Activated naive CD4-positive, alpha-beta T cell treated with anti-CD3 and anti-CD28 coated beads, Interleukin-2, amount 10 ng/mL, durations not matched to agents 7 days and 5 days (primary cell): ENCODE data around the gene BPIFB4.

Experiments
- CTCF ChIA-PET: fragments of 350-600 bp; sonication (Branson Sonifier 250); formaldehyde crosslinking; loops from one replicate; lab custom pipeline; 2021; ENCODE audit warnings: antibody characterized with exemption; lab: Charles Lee
- DNase-seq: peaks from one replicate; pipeline ENCODE4 v3.0.0-alpha.2; 2020
- H3K27ac Mint-ChIP-seq: one replicate; pipeline ENCODE4 v1.8.0; 2021; ENCODE audit warnings: mild to moderate bottlenecking, moderate library complexity, mixed read lengths
- H3K27me3 Mint-ChIP-seq: one replicate; pipeline ENCODE4 v1.8.0; 2021; ENCODE audit warnings: mild to moderate bottlenecking, mixed read lengths
- H3K36me3 Mint-ChIP-seq: one replicate; pipeline ENCODE4 v1.8.0; 2021; ENCODE audit warnings: mixed read lengths
- H3K4me1 Mint-ChIP-seq: one replicate; pipeline ENCODE4 v1.8.0; 2021; ENCODE audit warnings: mixed read lengths
- H3K4me3 Mint-ChIP-seq: one replicate; pipeline ENCODE4 v1.8.0; 2021; ENCODE audit warnings: mild to moderate bottlenecking, moderate library complexity, mixed read lengths
- H3K9me3 Mint-ChIP-seq: one replicate; pipeline ENCODE4 v1.8.0; 2021; ENCODE audit warnings: mixed read lengths

The BPIFB4 gene

GRCh38 chr20:33068251-33068939, 11.0 kb upstream of the BPIFB4 start:
- Mint-ChIP-seq H3K27me3 (peaks cover 3% of the 10 kb centered on the region), H3K9me3 (no peaks in the 10 kb centered on the region), H3K4me1 (no peaks in the 10 kb centered on the region), H3K27ac (no peak overlapping the region), H3K4me3 (no peak overlapping the region), H3K36me3 (no peaks in the 10 kb centered on the region)
- DNase-seq, result no peak
- CTCF ChIA-PET, result no interaction called here

GRCh38 chr20:33069673-33070072, 9.8 kb upstream of the BPIFB4 start:
- no peaks in the 10 kb centered on the region for H3K36me3 Mint-ChIP-seq
- CTCF ChIA-PET, result no interaction called here
- no peaks in the 10 kb centered on the region for H3K9me3 Mint-ChIP-seq
- H3K4me1 Mint-ChIP-seq, result no peaks in the 10 kb centered on the region
- no peak for DNase-seq
- peaks cover 3% of the 10 kb centered on the region for H3K27me3 Mint-ChIP-seq
- H3K4me3 Mint-ChIP-seq, result no peak overlapping the region
- no peak overlapping the region for H3K27ac Mint-ChIP-seq

GRCh38 chr20:33070111-33071053, 9.1 kb upstream of the BPIFB4 start:
- CTCF ChIA-PET, result no interaction called here
- Mint-ChIP-seq H3K9me3 (no peaks in the 10 kb centered on the region), H3K4me3 (no peak overlapping the region), H3K36me3 (no peaks in the 10 kb centered on the region), H3K4me1 (no peaks in the 10 kb centered on the region), H3K27ac (no peak overlapping the region), H3K27me3 (peaks cover 2% of the 10 kb centered on the region)
- DNase-seq, result no peak

- no peak for DNase-seq
- CTCF ChIA-PET, result no interaction called here
- Mint-ChIP-seq H3K36me3 (no peaks in the 10 kb centered on the region), H3K27ac (no peak overlapping the region), H3K27me3 (no peaks in the 10 kb centered on the region), H3K4me3 (no peak overlapping the region), H3K4me1 (no peaks in the 10 kb centered on the region), H3K9me3 (no peaks in the 10 kb centered on the region)
Observed at GRCh38 chr20:33071198-33071597, 8.2 kb upstream of the BPIFB4 start.

- no peak for DNase-seq
- Mint-ChIP-seq H3K4me1 (no peaks in the 10 kb centered on the region), H3K4me3 (no peak overlapping the region), H3K27ac (no peak overlapping the region), H3K9me3 (no peaks in the 10 kb centered on the region), H3K36me3 (no peaks in the 10 kb centered on the region), H3K27me3 (no peaks in the 10 kb centered on the region)
- CTCF ChIA-PET, result no interaction called here
Observed at GRCh38 chr20:33072362-33072761, 7.1 kb upstream of the BPIFB4 start.

GRCh38 chr20:33072813-33073212, 6.6 kb upstream of the BPIFB4 start:
- CTCF ChIA-PET, result no interaction called here
- no peak overlapping the region for H3K4me3 Mint-ChIP-seq
- H3K9me3 Mint-ChIP-seq, result no peaks in the 10 kb centered on the region
- no peak overlapping the region for H3K27ac Mint-ChIP-seq
- no peaks in the 10 kb centered on the region for H3K27me3 Mint-ChIP-seq
- no peak for DNase-seq
- H3K36me3 Mint-ChIP-seq, result no peaks in the 10 kb centered on the region
- H3K4me1 Mint-ChIP-seq, result no peaks in the 10 kb centered on the region

GRCh38 chr20:33074675-33075074, 4.8 kb upstream of the BPIFB4 start:
- H3K9me3 Mint-ChIP-seq, result no peaks in the 10 kb centered on the region
- no peak for DNase-seq
- no peak overlapping the region for H3K4me3 Mint-ChIP-seq
- no peaks in the 10 kb centered on the region for H3K4me1 Mint-ChIP-seq
- H3K27me3 Mint-ChIP-seq, result no peaks in the 10 kb centered on the region
- no peaks in the 10 kb centered on the region for H3K36me3 Mint-ChIP-seq
- H3K27ac Mint-ChIP-seq, result no peak overlapping the region
- CTCF ChIA-PET, result interaction anchor here (1.4 kb wide), 1 partner anchor 172 kb away, joined by 3 read pairs; no protein-coding TSS in a partner anchor

- CTCF ChIA-PET, result interaction anchor here (1.4 kb wide), 1 partner anchor 130 kb away, joined by 5 read pairs; no protein-coding TSS in a partner anchor
- Mint-ChIP-seq H3K4me1 (no peaks in the 10 kb centered on the region), H3K4me3 (no peak overlapping the region), H3K36me3 (no peaks in the 10 kb centered on the region), H3K27ac (no peak overlapping the region), H3K27me3 (no peaks in the 10 kb centered on the region), H3K9me3 (no peaks in the 10 kb centered on the region)
- DNase-seq, result no peak
Observed at GRCh38 chr20:33075281-33075680, 4.2 kb upstream of the BPIFB4 start.

- no peaks in the 10 kb centered on the region for H3K27me3 Mint-ChIP-seq
- no peak overlapping the region for H3K27ac Mint-ChIP-seq
- no peaks in the 10 kb centered on the region for H3K36me3 Mint-ChIP-seq
- peak; percentile 33 for DNase-seq
- CTCF ChIA-PET, result interaction anchor here (1.4 kb wide), 2 partner anchors 131 to 175 kb away, joined by 5 to 7 read pairs; no protein-coding TSS in a partner anchor
- no peaks in the 10 kb centered on the region for H3K4me1 Mint-ChIP-seq
- no peaks in the 10 kb centered on the region for H3K9me3 Mint-ChIP-seq
- H3K4me3 Mint-ChIP-seq, result no peak overlapping the region
Observed at GRCh38 chr20:33076662-33077372, 2.6 kb upstream of the BPIFB4 start.

- no peak overlapping the region for H3K27ac Mint-ChIP-seq
- H3K36me3 Mint-ChIP-seq, result no peaks in the 10 kb centered on the region
- no peaks in the 10 kb centered on the region for H3K9me3 Mint-ChIP-seq
- DNase-seq, result no peak
- H3K4me3 Mint-ChIP-seq, result no peak overlapping the region
- H3K27me3 Mint-ChIP-seq, result no peaks in the 10 kb centered on the region
- H3K4me1 Mint-ChIP-seq, result no peaks in the 10 kb centered on the region
- CTCF ChIA-PET, result no interaction called here
Observed at GRCh38 chr20:33081411-33082154, 2.1 kb downstream of the BPIFB4 start.

- no peaks in the 10 kb centered on the region for H3K27me3 Mint-ChIP-seq
- no peak overlapping the region for H3K27ac Mint-ChIP-seq
- no peaks in the 10 kb centered on the region for H3K4me1 Mint-ChIP-seq
- no peaks in the 10 kb centered on the region for H3K36me3 Mint-ChIP-seq
- CTCF ChIA-PET, result no interaction called here
- no peak overlapping the region for H3K4me3 Mint-ChIP-seq
- H3K9me3 Mint-ChIP-seq, result no peaks in the 10 kb centered on the region
- no peak for DNase-seq
Observed at GRCh38 chr20:33082546-33082945, 3.1 kb downstream of the BPIFB4 start.

GRCh38 chr20:33083544-33084340, 4.3 kb downstream of the BPIFB4 start:
- Mint-ChIP-seq H3K27ac (no peak overlapping the region), H3K36me3 (no peaks in the 10 kb centered on the region), H3K27me3 (peaks cover 3% of the 10 kb centered on the region), H3K4me3 (no peak overlapping the region), H3K9me3 (no peaks in the 10 kb centered on the region), H3K4me1 (no peaks in the 10 kb centered on the region)
- CTCF ChIA-PET, result interaction anchor here (1.0 to 1.2 kb wide), 2 partner anchors 10 to 12 kb away, joined by 3 read pairs; no protein-coding TSS in a partner anchor
- no peak for DNase-seq

GRCh38 chr20:33084722-33085121, 5.3 kb downstream of the BPIFB4 start:
- Mint-ChIP-seq H3K4me3 (no peak overlapping the region), H3K27me3 (peaks cover 3% of the 10 kb centered on the region), H3K9me3 (no peaks in the 10 kb centered on the region), H3K36me3 (no peaks in the 10 kb centered on the region), H3K4me1 (no peaks in the 10 kb centered on the region), H3K27ac (no peak overlapping the region)
- CTCF ChIA-PET, result interaction anchor here (1.0 kb wide), 1 partner anchor 11 kb away, joined by 3 read pairs; no protein-coding TSS in a partner anchor
- DNase-seq, result no peak
